GM19452 (cell line): Measurements from ENCODE around the gene SSPN.
A peak's percentile ranks its signal among the peaks of the same experiment; 100 is the strongest.

Source experiments
- ATAC-seq: cut with Tn5 transposase; IDR thresholded peaks from one replicate; pipeline ENCODE4 v1.9.1; 2021; ENCODE audit not compliant: unreplicated experiment

SSPN gene

DNA sequence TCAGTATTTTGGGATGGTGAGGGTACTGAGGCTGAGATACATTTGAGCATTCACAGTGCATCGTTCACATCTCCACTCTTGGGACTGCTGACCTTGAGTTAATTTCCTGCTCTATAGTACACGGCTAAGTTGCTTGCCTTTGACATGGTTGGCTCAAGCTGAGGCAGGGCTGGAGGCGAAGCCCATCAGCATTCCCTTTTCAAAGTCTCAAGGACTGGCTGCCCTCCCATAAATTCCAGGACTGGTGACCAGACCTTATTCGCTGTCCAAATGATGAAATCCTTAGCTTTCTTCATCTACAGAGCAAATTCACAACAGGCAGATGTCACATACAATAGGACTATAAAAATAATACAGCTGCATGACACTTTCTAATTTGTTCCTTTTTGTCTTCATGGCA lies 85.9 kb downstream of the SSPN start:
- ATAC-seq: no peak

DNA sequence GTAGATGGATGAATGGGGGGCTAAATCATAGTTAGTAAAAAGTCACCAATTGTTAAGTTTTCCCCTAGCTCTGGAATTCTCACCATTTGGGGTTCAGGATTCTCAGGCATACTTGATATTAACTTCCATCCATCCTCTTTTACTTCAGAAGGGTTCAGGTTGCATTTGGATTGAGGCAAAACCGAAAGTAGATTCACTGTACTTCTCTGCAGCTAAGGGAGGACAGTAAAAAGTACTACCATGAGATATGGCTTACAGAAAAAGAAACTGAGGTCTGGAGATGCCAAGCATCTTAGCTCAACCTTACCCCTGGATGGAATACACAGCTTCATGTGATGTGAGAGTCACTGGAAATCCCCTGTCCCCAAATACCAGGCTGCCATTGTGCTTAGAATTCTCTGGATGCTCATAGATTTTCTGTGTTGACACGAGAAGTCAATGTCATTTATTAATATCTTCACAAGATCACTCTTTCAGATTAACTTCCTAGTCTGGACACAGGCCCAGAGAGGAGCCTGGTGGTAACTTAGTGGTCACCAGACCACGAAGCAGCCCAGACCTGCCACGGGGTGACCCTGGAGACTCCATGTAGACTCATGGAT lies 87.1 kb downstream of the SSPN start:
- ATAC-seq: no peak

DNA sequence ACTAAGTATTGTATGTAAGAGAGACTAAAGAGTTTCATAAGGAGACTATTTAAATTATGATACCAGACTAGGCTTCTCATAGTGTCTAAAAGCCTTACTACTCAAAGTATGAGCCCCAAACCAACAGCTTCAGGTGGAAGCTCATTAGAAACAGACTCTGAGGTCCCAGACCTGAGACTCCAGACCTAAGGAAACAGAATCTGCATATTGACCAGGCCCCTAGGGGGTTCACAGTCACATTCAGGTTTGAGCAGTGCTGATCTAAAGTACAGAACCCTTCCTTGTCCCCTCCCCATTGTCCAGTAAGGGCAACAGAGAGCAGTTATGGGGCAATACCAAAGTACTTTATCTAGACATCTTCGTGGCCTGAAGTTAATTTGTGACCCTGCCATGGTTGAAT lies 87.7 kb downstream of the SSPN start:
- ATAC-seq: no peak

DNA sequence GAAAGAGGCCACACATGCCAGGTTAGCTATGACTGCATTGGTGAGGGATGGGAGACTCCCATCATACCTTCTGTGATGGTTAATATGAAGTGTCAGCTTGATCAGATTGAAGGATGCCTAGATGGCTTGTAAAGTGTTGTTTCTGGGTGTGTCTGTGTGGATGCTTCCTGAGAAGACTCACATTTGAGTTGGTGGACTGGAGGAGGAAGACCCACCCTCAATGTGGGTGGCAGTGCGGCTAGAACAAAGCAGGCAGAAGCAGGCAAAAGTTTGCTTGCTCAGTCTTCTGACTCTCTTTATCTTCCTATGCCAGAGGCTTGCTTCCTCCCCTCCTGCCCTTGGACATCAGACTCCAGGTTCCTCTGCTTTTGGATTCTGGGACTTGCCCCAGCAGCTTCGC lies 88.2 kb downstream of the SSPN start:
- ATAC-seq: no peak

DNA sequence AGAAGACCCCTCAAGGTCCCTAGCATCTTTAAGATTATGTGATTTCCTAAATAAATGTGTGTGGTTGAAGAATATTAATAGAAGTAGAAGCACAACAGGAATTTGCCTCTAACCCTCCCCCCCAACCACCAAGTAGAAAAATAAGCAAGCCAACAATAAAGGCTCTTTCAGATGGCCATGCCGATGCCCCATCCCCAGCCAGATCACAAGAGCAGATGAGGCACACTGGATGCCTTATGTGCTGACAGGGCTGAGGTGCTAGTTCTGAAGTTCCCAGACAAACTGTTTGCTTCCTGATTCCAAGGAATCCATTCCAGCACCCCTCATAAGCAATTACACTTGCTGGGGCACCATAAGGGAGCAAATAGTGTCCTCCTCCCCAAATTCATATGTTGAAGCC lies 90.0 kb downstream of the SSPN start:
- no peak for ATAC-seq

DNA sequence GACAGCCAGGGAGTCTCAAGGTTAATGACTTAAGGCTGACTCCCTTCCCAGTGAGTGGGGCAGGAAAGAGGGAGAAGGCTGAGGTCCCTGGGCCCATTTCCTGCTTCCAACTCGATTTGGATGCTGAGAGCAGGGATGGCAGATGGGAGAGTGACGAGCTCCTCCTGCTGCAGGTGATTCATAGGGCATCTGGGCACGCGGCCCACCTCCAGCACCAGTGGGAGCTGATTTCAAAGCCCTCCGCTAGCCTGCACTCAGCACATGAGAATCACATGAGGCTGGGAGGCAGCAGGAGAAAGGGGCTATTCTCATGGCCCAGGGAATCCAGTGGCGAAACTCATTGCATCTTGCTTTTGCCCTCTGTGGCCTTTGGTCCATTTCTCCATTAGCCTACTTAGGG lies 90.8 kb downstream of the SSPN start:
- no peak for ATAC-seq

DNA sequence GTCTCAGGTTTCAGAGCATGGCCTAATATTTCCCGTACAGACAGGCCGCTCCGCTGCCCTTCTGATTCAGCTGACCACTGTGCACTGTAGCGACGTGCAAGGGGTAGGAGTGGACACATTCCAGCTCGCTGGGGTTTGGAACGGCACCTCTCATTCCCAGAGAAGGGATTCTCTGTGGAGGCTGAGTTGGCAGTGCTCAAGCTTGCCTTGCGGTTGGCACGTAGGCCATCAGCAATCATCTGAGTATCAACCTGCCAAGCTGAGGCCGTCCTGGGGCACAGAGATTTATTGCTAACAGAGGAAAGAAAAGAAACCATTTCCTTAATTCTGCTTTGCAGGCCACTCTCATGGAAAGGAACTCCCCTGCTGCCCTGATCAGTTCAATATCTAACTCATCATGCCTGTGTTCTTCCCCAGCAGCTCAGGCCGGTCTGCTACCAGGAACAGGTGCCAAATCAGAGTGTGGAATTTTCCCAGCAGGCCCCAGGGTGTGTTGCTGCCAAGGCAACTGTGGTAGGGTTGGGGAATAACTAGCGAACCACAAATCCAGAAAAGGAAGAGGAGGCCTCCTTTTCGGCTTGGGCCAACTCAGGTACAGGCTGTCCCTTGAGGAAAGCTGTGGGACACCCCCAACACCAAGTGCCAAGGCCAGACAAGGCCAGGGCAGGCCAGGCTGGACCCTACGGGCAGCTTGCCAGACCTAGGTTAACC lies 92.5 kb downstream of the SSPN start:
- no peak for ATAC-seq

DNA sequence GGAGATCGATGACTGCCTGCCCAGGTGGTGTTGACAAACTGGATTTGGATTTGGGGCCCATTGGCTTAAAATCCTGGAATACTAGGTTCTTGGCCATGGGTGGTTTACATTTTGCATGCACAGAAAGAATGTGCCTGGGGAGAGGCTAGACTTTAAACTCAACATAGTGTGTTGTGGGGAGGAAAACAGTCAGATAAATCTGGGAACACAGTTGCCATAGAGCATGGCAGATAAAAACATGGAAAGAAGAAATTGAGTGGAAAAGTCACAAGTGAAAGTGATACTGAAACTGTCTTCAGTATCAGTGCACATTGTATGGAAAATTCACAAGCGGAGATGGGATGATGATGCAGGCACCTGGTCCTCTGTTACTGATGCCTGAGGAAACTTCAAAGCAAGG lies 95.2 kb downstream of the SSPN start:
- ATAC-seq: no peak

DNA sequence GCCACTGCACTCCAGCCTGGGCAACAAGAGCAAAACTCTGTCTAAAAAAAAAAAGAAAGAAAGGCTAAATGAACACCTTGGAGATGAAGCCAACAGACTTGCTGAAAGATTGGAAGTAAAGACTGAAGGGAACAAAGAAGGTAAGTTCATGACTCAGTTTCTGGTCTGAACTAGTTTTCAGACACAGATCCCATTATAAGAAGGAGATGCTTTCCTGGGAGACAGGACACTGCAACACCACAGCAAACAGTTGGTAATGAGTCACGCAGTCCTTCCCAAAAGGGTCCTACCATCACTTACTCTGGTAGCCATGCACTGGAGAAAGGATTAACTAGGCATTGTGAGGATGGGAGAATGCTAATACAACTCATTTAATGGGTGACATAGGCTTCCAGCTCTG lies 97.2 kb downstream of the SSPN start:
- ATAC-seq: no peak

DNA sequence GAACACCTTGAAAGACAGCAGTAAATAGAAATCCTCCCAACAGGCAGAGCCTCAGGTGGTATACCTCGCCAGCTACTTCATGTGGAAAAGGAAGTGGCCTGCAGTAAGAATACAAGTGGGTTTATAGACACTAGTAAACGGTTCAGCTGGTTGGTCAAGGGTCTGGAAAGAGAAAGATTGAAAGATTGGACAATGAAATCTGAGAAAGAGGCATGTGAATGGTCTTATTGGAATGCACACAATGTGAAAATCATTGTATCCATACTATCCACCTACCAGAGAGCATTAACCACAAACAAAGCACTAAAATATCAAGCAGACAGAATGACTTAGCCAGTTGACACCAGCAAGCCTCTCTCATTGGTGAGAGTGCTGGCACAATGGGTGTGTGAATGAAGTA lies 98.2 kb downstream of the SSPN start:
- ATAC-seq: no peak

DNA sequence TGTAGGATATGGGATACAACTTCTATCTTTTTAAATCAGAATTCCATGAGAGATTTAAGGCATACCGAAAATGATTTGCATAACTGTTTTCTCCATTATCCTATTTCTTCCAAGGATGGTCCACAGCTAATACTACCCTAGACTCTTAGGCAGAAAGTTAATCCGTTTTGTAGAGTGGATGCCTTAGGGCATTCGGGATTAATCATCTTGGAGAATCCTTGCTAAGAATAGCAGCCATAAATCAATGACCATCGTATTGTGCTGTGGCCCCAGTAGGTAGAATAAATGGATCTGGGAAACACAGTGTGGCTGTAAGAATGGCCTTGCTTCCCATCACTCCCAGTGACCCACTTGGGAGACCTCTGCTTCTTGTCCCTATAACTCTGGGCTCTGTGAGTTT lies 99.6 kb downstream of the SSPN start:
- ATAC-seq: no peak

DNA sequence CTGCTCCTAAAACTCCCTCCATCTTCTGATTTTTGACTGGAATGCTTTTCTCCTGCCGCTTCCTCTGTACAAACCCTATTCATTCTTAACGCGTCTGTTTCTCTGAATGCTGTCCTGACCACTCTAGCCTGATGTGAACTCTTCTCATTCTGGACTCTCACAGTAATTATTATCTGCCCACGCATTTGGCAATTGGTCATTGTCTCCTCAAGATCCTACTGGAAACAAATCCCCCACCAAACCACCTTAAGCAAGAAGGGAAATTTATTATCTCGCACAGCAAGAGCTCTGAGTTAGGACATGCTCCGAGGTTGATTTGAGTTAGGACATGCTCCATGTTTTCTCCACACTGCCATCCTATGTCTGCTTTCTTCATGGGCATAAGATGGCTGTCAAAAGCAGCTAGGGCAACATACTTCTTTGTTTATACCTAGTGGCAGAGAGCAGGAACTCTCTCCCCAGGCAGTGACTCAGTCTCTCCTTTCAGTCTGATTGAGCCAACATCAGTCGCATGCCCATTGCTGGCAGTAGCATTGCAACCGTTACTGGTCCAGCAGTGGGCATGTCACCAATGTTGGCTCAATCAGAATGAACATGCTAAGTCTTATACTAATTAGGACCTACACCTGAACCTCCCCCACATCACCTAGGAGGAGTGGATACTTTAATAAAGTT lies 102.2 kb downstream of the SSPN start:
- ATAC-seq: no peak

DNA sequence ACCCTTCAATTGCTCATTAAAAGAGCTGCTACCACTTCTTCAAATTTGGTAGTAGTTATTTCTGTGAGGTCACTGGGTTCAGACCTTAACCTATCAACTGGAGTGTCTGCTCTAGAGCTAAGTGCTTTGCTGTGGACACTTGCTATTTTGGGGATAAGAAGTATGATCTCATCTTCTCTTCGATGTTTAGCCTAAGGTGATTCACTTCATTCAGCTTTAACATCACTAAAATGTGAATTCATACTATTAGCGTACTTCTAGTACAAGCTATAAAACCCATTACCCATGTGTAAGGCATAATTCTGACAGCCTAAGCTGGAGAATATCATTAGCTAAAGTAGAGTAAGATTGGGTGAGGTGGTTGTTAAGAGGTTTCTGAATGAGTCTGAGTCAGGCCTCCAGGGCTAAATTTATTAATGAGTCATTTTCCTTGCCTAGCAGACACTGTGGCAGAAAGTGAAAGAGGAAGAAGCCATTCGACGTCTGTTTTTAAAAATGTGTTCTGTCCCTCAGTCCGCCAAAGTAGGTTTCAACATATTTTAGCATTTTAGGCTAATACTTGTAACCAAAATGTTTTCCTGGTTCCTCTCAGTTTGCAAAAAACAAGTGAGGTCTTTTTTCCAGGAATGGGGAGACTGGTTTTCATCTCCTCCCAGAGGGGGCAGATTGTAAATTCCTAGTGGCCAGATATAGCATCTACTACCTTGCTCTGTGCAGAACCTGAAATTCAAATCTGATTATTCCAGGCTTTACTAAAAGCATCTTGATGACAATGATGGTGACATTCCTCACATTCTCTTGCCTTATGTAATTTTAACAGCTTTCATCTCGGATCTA lies 103.6 kb downstream of the SSPN start:
- ATAC-seq: peak; percentile 99

DNA sequence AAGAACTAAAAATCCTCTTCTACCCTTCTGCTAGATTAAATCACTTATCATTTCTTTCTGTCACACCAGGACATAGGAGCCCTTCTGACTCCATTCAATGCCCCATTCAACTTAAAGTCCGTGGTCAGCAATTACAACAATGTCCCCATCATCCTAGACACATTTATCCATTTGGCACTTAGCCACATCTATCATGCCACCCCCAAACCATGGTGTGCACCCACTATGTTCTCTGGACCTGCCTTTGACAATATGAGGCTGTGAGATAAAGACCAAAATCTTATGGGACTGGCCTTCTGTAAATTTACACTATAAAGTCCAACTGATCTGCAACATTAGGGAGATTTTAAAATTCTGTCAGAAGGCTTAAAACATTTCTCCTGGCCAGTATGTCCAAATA lies 104.4 kb downstream of the SSPN start:
- no peak for ATAC-seq
